NT2/D1 (cell line): ENCODE data around the gene TSSC4.

ENCODE experiments used
- SUZ12 ChIP-seq: IDR thresholded peaks from 2 replicates; pipeline ENCODE4 v1.6.1; 2011; ENCODE audit not compliant: insufficient read length, insufficient read depth; ENCODE audit errors: extremely low read depth
- YY1 ChIP-seq: IDR thresholded peaks from 2 replicates; pipeline ENCODE4 v1.6.1; 2011; ENCODE audit not compliant: insufficient read length, insufficient read depth

- no peak for TF ChIP-seq SUZ12
- no peak for TF ChIP-seq YY1
These were observed 25.7 kb downstream of the TSSC4 start for GRCh38 chr11:2426221-2426620.
